ENCODE measurements around the gene TBC1D30. TPM values are rescaled to one million over a fixed set of nuclear protein-coding genes. Genes with fewer than 3 reads are reported as not detected.

TBC1D30 gene
- total RNA-seq, 2 experiments from 2014 or later = 0.40 to 0.72 TPM

Other genes with a start within 250 kb of the TBC1D30 start
- gene RASSF3, start 214.2 kb upstream of the TBC1D30 start, total RNA-seq = 10 to 100 TPM; 40.4 to 41.6 TPM
- 10 to 100 TPM; 16.4 to 19.2 TPM for gene GNS, start 65.2 kb upstream of the TBC1D30 start, total RNA-seq